ELR (cell line): Measurements from ENCODE around the gene TMPRSS12.
"Not testable (repeated sequence)": the region's sequence is repeated elsewhere in the genome, so short reads cannot be mapped to it uniquely, and the experiment has no call there.

Experiments used
- DNase-seq: peaks from one replicate; pipeline ENCODE4 v3.0.0-alpha.2; 2015; ENCODE audit warnings: low read depth

Gene TMPRSS12

DNA sequence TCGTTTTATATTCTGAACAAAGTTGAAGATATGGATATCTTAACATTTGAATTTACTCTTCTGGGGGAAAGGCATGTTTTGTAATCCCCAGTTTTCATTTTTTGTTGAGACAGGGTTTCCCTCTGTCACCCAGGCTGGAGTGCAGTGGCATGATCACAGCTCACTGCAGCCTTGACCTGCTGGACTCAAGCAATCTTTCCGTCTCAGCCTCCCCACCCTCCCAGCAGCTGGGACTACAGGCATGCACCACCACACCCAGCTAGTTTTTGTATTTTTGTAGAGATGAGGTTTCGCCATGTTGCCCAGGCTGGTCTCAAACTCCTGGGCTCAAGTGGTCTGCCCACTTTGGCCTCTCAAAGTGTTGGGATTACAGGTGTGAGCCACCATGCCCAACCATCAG lies 84.2 kb downstream of the TMPRSS12 start:
- DNase-seq, result not testable (repeated sequence)

DNA sequence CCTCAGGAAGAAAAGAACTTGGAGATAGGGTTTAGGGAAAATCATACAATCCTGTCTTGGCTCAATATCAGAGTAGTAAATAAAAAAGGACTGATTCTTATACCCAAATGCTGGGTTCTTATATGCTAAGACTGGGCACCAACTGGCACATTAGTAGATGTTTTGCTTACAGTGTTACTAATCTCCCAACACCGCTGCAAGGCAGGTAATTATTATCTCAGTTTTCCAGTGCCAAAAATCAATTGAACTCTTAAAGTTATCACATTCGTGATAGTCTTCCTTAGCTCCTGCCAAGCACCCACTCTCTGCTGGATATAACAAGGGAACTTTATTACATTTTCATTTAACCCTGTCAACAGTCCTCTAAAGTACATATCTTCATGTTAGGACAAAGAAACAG lies 84.6 kb downstream of the TMPRSS12 start:
- no peak for DNase-seq

- no peak for DNase-seq
These were observed 85.1 kb downstream of the TMPRSS12 start for GRCh38 chr12:50927766-50928224.

DNA sequence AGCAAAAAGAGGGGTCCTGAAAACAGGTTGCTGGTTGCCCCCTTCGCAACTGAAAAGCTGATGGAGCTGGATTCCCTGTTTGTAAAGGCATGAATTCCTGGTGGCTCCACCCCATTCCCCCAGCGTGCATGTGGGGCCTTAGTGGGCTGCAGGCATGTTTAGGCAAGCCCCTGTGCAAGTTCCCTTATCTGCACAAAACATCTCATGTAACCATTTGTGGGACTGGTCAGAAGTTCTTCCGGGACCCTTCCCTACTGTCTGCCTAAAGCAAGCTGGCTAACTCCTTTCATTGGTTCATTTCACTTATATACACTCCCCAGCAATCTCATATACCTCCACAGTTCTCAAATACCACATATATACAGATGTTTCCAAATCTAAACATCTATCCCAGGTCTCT lies 85.7 kb downstream of the TMPRSS12 start:
- no peak for DNase-seq

- DNase-seq, result no peak
These were observed 87.1 kb downstream of the TMPRSS12 start for GRCh38 chr12:50929831-50930230.

- not testable (repeated sequence) for DNase-seq
These were observed 87.8 kb downstream of the TMPRSS12 start for GRCh38 chr12:50930477-50930876.

DNA sequence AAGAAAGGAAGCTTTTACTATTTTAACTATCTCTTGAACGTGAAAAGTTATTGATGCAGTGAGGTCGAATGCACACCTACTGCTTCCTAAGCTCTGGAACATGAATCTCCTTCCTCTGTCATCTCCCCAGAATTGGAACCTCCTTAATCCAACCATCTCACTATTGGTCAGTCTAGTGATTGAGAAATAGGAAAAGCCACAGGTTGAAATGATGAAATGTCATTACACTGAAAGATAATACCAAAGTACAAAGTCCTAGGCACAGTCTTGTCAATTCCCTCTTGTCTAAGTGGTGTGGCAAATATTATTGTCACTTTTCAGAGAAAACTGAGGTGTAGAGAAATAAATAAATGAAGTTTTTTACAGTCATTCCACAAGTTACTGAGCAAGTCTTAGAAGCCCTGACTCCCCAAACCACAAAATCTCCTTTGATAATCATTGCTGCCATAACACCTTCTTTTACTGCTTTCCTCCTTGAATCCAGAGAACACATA lies 90.1 kb downstream of the TMPRSS12 start:
- DNase-seq, result no peak

- no peak for DNase-seq
These were observed 90.9 kb downstream of the TMPRSS12 start for GRCh38 chr12:50933459-50934124.

DNA sequence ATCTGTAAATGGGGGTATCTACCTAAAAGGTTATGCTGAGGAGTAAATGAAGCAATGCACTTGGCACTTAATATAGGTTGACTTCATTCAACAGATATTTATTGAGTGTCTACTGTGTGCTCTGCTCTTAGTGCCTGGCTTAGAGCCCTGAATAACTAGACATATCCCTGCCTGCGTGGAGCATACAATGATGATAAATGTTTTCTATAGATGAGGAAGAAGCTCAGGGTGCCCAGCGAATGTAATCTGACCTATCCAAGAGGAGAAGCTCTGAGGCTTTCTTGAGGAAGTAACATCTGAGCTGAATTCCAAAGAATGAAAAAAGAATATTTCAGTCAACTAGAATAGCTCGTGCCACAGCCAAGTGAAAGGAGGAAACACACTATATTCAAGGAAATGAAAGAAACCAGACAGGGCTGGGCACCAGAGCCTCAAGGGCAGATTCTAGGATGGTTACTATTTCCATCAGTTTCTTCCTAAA lies 91.7 kb downstream of the TMPRSS12 start:
- no peak for DNase-seq

DNA sequence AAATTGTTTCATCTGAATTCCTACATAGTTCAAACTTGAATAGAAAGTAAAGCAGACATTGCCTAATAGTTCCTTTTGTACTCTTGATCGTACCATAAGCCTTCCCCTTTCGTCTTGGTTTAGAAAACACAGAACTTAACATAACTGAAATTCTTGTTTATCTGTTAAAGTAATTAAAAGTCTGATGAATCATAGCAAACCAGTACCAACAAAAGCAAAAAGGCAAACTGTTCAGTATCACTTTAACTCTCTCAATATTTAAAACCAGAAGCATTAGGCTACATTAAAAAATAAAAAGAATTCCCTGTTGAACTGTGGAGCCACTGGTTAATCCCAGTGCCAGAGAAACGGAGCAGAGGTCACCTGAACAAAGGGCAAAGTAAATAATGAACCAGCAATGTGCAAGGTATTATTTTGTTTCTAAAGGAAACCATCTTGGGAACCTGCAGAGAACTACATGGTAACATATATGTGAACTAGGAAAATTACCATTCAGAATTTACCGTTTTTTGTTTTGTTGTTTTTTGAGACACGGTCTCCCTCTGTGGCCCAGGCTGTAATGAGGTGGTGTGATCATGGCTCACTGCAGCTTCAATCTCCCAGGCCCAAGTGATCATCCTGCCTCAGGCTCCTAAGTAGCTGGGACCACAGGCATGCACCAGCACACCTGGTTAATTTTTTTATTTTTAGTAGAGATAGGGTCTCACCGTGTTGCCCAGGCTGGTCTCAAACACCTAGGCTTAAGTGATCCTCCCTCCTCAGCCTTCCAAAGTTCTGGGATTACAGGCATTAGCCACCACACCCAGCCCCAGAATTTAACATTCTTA lies 92.5 kb downstream of the TMPRSS12 start:
- DNase-seq, result peak; percentile 18

- DNase-seq, result no peak
These were observed 94.2 kb downstream of the TMPRSS12 start for GRCh38 chr12:50936821-50937530.
